Stimulated activated CD4-positive, alpha-beta T cell treated with anti-CD3 and anti-CD28 coated beads, Interleukin-2, amount 100 ng/mL, for 48 hours (primary cell): Measurements from ENCODE around the gene CBARP.
"Not testable (repeated sequence)": the region's sequence is repeated elsewhere in the genome, so short reads cannot be mapped to it uniquely, and the experiment has no call there.

Experiments used
- DNase-seq, 2 donors: peaks; one replicate each; pipeline ENCODE4 v3.0.0-alpha.2; 2020

Gene CBARP

GRCh38 chr19:1206864-1207450 lies 30.8 kb downstream of the CBARP start:
- peak in 1 of 2 donors; percentile 21 for DNase-seq

DNA sequence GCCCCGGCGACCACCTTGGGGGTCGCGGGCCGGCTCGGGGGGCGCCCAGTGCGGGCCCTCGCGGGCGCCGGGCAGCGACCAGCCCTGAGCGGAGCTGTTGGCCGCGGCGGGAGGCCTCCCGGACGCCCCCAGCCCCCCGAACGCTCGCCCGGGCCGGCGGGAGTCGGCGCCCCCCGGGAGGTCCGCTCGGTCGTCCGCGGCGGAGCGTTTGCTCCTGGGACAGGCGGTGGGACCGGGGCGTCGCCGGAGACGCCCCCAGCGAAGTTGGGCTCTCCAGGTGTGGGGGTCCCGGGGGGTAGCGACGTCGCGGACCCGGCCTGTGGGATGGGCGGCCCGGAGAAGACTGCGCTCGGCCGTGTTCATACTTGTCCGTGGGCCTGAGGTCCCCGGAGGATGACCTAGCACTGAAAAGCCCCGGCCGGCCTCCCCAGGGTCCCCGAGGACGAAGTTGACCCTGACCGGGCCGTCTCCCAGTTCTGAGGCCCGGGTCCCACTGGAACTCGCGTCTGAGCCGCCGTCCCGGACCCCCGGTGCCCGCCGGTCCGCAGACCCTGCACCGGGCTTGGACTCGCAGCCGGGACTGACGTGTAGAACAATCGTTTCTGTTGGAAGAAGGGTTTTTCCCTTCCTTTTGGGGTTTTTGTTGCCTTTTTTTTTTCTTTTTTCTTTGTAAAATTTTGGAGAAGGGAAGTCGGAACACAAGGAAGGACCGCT lies 31.5 kb downstream of the CBARP start:
- DNase-seq = no peak

- DNase-seq = peak; percentile 100
These were observed 32.4 kb downstream of the CBARP start, which contains the start of gene STK11 for GRCh38 chr19:1205114-1206099. Gene STK11, plus strand, starts transcription at chr19:1205778. Its CDS starts 1,136 bp downstream, at chr19:1206914.

- not testable (repeated sequence) for DNase-seq
These were observed 37.2 kb downstream of the CBARP start for GRCh38 chr19:1200614-1201013.

DNA sequence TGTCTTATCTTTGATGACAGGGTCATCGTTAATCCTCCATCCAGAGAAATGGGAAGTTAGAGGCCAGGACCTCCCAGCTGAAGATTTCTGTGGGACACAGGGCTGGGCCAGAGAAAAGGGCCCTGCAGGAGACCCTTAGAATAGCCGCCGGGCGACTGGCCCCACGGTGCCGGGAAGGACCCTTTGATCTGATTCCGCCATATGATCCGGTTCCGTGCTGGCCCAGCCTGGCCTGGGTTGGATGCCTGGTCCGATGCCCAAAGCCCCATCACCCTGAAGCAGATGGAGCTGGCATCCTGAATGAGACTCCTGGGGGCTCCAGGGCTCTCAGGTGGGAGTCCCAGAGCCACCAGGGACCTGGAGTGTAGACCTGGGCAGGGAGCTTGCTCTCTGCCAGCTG lies 38.3 kb downstream of the CBARP start:
- no peak for DNase-seq

DNA sequence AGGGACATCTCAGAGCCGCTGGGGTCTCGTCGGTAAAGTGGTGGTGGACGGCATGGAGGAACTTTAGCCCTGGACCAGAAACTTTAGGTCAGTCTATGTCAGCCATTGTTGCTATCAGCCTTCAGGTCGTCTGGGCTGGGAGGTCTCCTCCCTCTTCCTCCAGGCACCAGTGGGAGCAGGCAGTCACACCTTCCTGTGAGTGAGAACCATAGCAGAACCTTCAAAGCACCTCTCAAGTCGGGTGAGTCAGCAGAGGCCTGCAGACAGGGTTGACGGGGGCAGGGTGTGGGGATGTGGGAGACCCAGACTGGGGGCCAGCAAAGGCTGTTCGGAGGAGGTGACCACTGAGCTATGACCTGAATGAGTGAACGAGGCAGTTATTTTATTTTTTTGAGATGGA lies 48.4 kb downstream of the CBARP start:
- DNase-seq = peak; percentile 41 to 58

- DNase-seq = no peak
These were observed 54.1 kb downstream of the CBARP start for GRCh38 chr19:1183543-1184172.

GRCh38 chr19:1182727-1183126 lies 55.1 kb downstream of the CBARP start:
- no peak for DNase-seq

GRCh38 chr19:1182068-1182467 lies 55.7 kb downstream of the CBARP start:
- DNase-seq = no peak

GRCh38 chr19:1181606-1182005 lies 56.2 kb downstream of the CBARP start:
- DNase-seq = no peak
